ENCODE results near the gene NPDC1. TPM values are rescaled to one million over a fixed set of nuclear protein-coding genes. Genes with fewer than 3 reads are reported as not detected.

Gene NPDC1
- total RNA-seq, 1 donor from 2014 or later: 62.0 TPM

- Mint-ChIP-seq H3K27me3 (peaks cover 18% of the 10 kb centered on the region), H3K4me3 (ENCODE audit: low read depth) (peak within 1 kb of the TSS; percentile 81), H3K27ac (peak within 1 kb of the TSS; percentile 88), H3K4me1 (ENCODE audit: low read depth) (peaks cover 11% of the 10 kb centered on the region), H3K9me3 (ENCODE audit: low read depth) (no peaks in the 10 kb centered on the region), H3K36me3 (ENCODE audit: insufficient read depth) (no peaks in the 10 kb centered on the region)
- peak; percentile 98 for DNase-seq (ENCODE audit: low spot score, unreplicated experiment)
- no peak for TF ChIP-seq CTCF (IDR thresholded peaks at IDR 0.05; ENCODE audit: unreplicated experiment)
Observed at GRCh38 chr9:137086531-137087408, 40.8 kb upstream of the NPDC1 start, which contains the start of gene MAN1B1. TSS of gene MAN1B1 (plus strand) at chr9:137086985. CDS start at chr9:137087000, 15 bp downstream.

GRCh38 chr9:137085920-137086530 lies 40.0 kb upstream of the NPDC1 start:
- H3K36me3 Mint-ChIP-seq (ENCODE audit: insufficient read depth): no peaks in the 10 kb centered on the region
- peak overlapping the region; percentile 75 for H3K4me3 Mint-ChIP-seq (ENCODE audit: low read depth)
- no peak overlapping the region for H3K27ac Mint-ChIP-seq
- H3K9me3 Mint-ChIP-seq (ENCODE audit: low read depth): no peaks in the 10 kb centered on the region
- no peak for TF ChIP-seq CTCF (IDR thresholded peaks at IDR 0.05; ENCODE audit: unreplicated experiment)
- no peak for DNase-seq (ENCODE audit: low spot score, unreplicated experiment)
- H3K27me3 Mint-ChIP-seq: peaks cover 21% of the 10 kb centered on the region
- H3K4me1 Mint-ChIP-seq (ENCODE audit: low read depth): peaks cover 11% of the 10 kb centered on the region

DNA sequence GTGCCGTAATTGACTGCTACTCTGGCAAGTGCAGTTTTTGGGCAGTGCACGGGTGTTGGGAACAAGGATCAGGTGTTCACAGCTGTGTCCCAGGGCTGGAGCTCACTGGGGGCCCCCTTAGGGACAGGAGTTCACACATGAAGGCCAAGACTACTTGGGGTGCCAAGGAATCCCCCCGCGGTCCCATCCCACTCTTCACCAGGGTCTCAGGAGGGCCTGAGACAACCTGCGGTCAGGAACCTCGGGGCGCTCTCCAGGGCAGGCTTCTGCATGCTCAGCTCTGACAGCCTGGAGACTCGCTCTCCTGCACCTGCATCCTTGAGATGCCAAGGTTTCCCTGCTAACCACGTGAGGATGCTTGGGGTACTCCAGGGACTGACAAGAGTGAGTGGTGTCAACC lies 38.5 kb upstream of the NPDC1 start:
- Mint-ChIP-seq H3K36me3 (ENCODE audit: insufficient read depth) (no peaks in the 10 kb centered on the region), H3K27me3 (peaks cover 28% of the 10 kb centered on the region), H3K9me3 (ENCODE audit: low read depth) (no peaks in the 10 kb centered on the region), H3K27ac (no peak overlapping the region), H3K4me1 (ENCODE audit: low read depth) (peaks cover 11% of the 10 kb centered on the region), H3K4me3 (ENCODE audit: low read depth) (no peak overlapping the region)
- TF ChIP-seq CTCF (IDR thresholded peaks at IDR 0.05; ENCODE audit: unreplicated experiment): no peak
- no peak for DNase-seq (ENCODE audit: low spot score, unreplicated experiment)

GRCh38 chr9:137083394-137084004 lies 37.5 kb upstream of the NPDC1 start:
- DNase-seq (ENCODE audit: low spot score, unreplicated experiment): no peak
- peaks cover 36% of the 10 kb centered on the region for H3K27me3 Mint-ChIP-seq
- no peaks in the 10 kb centered on the region for H3K36me3 Mint-ChIP-seq (ENCODE audit: insufficient read depth)
- no peak overlapping the region for H3K27ac Mint-ChIP-seq
- H3K4me1 Mint-ChIP-seq (ENCODE audit: low read depth): peaks cover 11% of the 10 kb centered on the region
- TF ChIP-seq CTCF (IDR thresholded peaks at IDR 0.05; ENCODE audit: unreplicated experiment): no peak
- no peaks in the 10 kb centered on the region for H3K9me3 Mint-ChIP-seq (ENCODE audit: low read depth)
- no peak overlapping the region for H3K4me3 Mint-ChIP-seq (ENCODE audit: low read depth)

DNA sequence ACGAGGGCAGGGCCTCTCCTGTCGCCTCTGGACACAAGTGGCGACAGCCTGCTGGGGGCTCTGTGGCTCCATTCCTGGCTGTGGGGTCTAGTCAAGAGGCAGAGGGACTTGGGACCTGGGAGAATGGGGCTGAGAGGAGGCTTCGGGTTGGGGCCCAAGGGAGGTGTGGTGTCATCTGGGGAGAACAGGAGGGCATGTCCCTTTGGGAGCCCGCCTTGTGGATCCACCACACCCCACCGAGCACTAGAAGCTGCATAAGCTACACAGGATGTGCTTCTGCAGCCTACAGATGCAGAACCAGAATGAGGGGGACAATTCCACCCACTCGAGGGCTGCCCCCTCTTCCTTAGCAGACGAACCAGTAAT lies 36.9 kb upstream of the NPDC1 start:
- Mint-ChIP-seq H3K27ac (no peak overlapping the region), H3K9me3 (ENCODE audit: low read depth) (no peaks in the 10 kb centered on the region), H3K4me1 (ENCODE audit: low read depth) (peaks cover 8% of the 10 kb centered on the region), H3K27me3 (peaks cover 39% of the 10 kb centered on the region), H3K36me3 (ENCODE audit: insufficient read depth) (no peaks in the 10 kb centered on the region), H3K4me3 (ENCODE audit: low read depth) (no peak overlapping the region)
- DNase-seq (ENCODE audit: low spot score, unreplicated experiment): no peak
- no peak for TF ChIP-seq CTCF (IDR thresholded peaks at IDR 0.05; ENCODE audit: unreplicated experiment)
